Caki2 (cell line): ENCODE data around the gene PHACTR3. TPM values are rescaled to one million over a fixed set of nuclear protein-coding genes. Genes with fewer than 3 reads are reported as not detected.

Experiments
- DNase-seq: peaks from one replicate; pipeline ENCODE4 v3.0.0-alpha.2; 2015; ENCODE audit warnings: low read depth
- in situ Hi-C: cut with HindIII; loops from 2 replicates; pipeline ENCODE4 v1.10.0; 2016; ENCODE audit warnings: low sequenced_read_pairs, low pct_unique_long_range_greater_than_20kb, mixed read lengths
- total RNA-seq: library from RNA; depleted of rRNA; stranded (reverse); fragments of >200 nt; shearing (Covaris generic); gene quantifications from 2 replicates; pipeline ENCODE4 v1.2.3, GENCODE V29; 2014; ENCODE audit warnings: low replicate concordance

PHACTR3 gene
- total RNA-seq, 1 experiment from 2014 or later, result not detected

DNA sequence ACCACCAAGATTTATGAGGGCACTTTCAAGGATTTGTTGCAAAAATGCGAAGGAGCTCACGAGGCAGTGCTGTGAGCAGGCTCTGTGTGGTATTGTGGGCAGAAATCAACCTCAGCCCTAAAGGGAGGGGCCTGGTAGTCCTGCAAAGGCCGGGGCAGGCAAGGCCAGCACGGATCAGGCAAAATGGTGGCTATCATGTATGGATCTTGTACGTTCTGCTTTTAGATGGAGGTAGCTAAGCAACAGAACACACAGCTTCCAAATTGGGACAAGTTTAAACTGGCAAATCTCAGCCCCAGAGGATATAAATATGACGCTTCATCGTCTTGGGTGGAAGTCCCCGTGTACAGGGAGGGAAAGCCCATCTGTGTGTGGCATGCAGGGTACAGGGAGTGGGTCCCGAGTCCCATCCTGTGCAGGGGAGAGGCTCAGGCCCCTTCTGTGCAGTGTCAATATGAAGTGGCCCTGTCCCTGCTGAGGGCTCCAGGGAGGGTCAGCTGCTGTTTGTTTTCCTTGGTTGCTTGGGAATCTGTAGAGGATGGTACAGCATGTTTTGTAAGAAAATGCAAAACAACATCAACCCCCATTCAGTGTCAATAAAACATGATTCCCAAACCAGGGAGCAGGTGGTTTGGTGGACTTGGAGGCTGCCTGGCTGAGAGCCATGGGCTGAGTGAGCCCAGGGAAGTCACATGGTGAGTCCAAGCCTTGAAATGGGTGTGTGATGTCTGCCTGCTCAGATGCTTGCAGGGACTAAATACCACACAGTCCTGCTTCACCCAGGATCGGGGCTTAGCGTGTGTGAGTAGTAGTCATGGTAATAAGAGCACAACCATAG is 216.1 kb downstream of the PHACTR3 start:
- DNase-seq, result no peak

DNA sequence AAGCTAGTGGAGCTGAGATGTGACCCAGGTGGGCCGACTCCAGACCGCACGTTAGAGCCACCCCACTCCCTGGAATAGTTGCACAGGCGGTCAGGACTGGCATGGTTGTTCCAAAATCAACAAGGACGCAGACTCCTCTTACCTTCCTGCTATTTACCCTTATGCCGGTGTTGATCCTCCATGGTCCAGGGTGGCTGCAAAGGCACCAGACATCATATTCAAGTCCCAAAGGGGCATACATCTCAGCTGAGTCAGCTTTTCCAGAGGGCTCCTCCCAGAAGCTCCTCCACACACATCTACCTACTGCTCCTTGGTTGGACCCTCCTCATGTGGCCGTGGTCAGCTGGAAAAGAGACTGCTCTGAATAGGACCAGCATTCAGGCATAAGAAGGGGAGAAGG is 216.9 kb downstream of the PHACTR3 start:
- in situ Hi-C loops, result no loop called here

More for the DNA sequence above, 216.1 kb downstream of the PHACTR3 start:
- in situ Hi-C loops, result no loop called here

DNA sequence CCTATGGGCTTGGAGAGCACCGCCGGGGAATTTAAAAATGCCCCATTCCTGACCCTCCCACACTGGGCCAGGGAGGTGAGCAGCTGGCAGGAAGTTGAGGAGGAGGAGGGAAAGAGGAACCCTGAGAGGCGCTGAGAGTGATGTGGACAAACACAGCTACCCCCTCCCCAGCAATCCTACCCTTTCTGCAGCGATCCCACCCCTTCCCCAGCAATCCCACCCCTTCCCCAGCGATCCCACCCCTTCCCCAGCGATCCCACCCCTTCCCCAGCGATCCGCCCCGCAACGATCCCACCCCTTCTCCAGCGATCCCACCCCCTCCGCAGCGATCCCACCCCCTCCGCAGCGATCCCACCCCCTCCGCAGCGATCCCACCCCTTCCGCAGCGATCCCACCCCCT is 217.4 kb downstream of the PHACTR3 start:
- DNase-seq, result no peak
- in situ Hi-C loops, result no loop called here

More for the DNA sequence above, 216.9 kb downstream of the PHACTR3 start:
- no peak for DNase-seq

DNA sequence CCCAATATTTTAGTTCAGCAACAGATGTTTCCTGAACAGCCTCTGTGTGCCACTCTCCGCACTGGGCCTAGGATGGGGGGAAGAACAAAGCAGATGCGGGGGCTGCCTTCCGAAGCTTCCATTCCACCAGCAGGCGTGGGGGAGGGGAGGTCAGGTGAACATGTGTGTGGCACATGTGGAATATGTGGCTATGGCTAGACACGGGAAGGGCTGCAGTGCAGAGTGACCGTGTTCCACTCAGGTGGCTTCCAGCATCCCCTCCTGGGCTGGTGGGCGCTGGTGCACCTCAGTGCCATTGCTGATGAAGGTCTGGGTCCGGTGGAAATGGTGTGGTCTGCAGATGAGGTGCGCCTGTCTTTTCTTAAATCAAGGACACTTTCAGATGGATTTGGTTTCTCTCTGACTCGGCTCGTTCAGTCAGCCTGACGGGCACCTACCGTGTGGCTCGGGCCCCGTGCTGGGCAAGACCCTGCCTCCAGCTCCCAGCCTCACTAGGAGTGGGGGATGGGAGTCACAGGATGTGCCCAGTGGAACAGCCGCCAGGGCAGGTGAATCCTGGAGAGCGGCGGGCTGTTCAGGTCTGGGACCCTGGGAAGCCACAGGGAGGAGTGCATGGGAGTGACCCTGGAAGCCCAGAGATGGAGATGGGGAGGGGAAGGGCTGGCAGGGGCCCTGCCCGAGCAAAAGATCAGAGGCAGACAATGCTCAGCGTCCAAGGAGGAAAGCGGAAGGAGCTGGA is 218.1 kb downstream of the PHACTR3 start:
- no peak for DNase-seq
- in situ Hi-C loops, result no loop called here

DNA sequence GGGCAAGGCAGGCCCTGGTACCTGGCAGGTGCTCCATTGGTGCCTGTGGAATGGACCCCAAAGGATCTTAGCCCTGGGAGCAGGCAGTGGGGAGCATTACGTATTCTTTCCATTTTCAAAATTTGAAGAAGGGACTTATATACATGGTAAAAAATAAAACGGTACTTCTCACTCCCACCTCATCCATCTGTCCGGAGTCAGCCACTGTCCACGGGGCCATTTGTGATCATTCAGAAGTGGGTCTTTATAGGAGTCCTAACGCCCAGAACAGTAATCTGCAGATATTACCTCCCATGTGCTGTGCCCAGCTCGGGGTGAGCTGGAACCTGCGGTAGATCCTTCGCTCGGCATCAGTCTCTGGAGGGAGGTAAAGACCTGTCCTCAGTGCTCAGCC is 218.7 kb downstream of the PHACTR3 start:
- DNase-seq, result no peak
- in situ Hi-C loops, result no loop called here

DNA sequence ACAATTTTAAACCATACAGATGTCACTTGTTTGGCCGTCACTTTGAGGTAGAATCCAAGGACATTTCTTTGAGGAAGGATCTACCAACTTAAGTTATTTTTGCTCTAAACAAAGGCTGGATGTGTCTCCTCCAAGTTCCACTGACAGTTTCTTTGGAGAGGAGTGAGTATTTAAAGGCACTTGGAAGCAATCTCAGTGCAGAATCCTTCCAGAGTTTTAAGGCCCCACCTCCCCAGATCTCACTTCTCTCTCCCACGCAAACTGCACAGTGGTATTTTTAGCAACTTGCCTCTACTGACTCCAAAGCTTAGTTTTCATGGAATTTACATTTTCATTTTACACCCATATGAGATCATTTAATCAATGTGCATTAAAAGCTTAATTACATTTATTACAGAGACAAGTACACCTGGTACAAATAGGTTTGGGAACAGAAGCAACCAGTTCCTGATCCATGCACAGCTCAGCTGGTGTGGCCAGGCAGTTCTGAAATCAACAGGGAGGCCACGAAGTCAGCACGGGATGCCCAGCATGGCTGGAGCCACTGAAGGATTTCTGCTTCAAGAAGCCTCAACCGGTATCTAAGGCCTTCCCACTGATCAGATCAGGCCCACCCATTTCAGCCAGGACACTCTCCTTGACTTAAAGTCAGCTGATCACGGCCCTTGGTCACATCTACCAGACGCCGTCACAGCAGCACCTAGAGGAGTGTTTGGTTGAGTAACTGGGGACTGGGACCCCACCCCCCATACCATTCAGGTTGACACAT is 219.3 kb downstream of the PHACTR3 start:
- in situ Hi-C loops, result no loop called here
- DNase-seq, result no peak

DNA sequence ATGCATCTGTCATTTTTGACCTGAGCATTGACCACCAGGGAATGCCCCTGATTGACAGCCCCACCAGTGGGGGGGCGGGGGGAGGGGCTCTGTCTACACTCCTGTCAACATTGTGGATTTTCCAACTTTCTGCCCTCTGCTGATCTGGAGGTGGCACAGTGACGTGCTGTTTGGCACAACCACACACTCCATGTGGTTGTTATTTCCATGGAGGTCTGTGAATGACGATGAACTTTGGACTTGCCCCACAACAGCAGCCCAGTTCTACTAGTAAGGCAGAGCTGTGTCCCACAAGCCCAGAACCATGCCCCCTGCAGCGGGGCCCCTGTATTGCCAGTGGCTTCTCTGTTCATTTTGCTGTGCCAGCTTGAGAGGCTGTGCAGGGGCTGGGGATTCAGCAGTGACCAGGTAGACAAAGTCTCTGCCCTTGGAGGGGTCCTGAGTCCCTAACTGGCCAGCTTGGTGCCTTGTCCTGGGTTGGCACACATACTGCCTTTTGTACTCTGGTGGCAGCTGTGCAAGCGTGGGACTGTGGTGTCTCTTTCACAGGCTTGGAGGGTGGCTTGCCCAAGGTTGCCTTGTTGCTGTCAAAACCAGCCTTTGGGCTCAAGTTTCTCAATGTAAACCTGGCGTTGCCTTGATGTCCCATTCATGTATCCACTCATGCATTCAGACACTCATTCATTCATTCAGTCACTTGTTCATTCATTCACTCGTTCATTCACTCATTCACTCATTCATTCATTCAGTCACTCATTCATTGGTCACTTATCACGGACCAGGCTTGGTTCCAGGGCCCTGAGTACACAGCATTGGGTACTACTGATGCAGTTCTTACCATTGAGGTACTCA is 220.6 kb downstream of the PHACTR3 start:
- in situ Hi-C loops, result no loop called here
- no peak for DNase-seq

DNA sequence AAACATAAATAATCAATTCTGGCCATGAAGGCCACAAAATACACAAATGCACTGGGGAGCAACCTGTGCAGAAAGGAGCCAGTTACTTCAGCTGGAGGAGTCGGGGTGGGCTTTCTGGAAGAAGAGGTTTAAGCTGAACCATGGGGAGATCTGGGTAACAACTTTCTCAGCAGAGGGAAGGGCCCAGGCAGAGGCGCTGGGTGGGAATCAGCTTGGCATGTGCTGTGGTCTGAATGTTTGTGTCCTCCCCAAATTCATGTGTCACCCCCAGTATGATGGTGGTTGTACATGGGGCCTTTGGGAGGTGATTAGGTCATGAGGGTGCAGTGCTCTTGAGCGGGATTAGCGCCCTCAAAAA is 221.2 kb downstream of the PHACTR3 start:
- in situ Hi-C loops, result no loop called here

DNA sequence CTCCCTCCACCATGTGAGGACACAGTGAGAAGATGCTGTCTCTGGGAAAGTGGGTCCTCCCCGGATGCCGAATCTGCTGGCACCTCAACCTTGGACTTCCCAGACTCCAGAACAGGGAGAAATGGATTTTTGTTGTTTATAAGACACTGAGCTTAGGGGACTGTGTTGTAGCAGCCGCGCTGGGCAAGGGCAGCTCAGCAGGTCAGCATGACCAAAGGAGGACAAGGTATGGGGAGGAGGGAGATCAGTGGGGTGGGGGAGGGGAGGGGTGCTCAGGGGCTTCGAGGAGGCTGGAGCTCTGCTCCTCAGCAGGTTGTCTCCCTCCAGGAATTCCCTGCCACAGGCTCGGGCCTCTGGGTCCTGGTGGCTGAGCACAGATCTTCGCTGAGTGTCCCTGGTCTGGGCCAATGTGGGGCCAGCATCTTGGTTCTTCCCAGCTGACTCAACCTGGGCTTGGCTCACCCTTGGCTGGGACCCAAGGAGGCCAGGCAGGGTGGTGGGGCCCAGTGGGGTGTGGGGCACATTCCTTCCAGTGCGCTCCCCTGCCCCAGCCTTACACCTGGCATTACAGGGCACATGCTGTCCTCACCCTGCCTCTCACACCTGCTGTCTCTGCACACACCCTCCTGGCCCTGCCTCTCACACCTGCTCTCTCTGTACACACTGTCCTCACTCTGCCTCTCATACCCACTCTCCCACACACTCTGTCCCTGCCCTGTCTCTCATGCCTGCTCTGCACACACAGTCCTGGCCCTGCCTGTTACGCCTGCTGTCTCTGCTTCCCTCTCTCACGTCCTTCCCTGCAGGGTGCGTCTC is 221.8 kb downstream of the PHACTR3 start:
- DNase-seq, result no peak
- in situ Hi-C loops, result no loop called here

More for the DNA sequence above, 221.2 kb downstream of the PHACTR3 start:
- DNase-seq, result no peak

DNA sequence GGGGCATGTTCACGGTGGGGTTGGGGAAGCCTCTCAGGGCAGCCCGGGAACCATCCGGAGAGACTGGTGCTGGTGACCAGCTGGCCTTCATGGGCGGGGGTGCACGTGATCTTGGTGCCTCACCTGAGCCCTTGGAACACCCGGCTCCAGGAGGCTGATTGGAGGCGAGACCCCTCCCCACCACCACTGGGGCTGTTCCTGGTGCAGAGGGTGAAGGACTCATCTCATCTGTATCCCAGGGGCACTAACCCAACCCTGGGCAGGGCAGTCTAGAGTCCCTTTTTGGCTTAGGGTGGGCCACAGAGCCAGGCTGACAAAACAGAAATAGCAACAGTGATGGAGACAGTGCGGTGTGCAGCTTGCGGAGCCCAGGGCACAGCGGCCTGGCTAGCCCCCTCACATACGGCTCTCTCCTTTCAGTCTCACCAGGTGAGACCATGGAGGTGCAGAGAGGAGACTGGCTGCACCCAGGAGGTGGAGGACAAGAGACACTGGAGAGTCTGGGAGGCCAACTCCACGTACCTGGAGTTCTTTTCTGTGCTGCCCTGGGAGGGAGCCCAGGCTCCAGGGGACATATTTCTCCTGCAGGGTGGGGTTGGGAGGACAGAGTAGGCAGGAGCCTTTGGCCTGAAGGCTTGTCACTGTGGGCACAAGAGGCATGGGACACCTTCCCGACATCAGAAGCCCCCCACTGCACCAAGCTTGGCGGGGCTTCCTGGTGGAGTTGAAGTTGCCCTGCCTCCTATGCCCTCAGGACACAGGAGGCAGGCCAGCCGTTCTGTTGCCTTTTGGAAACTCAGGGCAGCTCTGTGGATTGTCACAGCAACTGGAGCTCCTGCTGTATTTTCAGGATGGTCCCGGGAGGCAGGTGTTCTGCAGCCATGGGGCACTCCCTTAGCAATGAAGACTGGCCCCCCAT is 223.1 kb downstream of the PHACTR3 start:
- in situ Hi-C loops, result no loop called here
- DNase-seq, result no peak

DNA sequence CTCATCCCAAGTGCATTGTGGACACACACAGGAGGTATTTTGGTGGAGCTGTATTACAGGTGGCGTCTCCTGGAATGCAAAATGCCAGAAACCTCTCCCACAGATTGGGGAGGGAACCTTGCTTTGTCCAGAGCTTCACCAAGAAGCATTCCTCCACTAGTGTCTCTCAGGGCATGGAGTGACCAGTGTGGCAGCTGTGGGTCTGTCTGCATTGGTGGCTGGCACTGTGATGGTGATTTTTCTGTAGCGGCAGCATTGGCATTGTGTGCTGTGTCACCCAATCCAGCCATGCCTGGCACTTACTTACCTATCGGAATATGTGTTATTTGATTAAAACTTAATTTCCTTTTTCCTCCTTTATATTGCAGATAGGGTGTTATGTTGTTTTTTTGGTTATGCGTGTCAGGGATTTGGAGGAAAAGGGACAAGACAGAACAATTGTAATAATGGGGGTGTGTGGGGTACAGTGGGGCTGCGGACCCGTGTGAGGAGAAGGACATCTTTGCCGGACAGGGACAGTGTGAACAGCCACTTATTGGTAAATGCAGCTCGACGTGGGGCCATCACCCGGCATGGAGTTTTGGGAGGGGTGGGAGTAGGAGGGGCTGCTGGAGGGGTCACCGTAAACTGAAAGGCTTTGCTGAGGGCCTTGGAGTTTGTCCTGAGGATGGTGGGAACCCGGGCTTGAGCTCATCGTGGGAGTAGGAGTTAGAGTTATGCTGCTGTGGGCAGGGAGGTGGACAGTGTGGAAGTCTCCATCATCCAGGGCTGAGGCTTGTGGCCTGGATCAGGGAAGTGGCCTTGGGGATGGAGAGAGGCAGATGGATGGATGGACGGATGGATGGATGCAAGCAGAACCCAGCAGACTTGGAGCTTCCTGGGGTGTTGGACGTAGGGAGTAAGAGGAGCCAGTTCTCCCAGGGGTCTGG is 224.0 kb downstream of the PHACTR3 start:
- DNase-seq, result no peak
- in situ Hi-C loops, result no loop called here

DNA sequence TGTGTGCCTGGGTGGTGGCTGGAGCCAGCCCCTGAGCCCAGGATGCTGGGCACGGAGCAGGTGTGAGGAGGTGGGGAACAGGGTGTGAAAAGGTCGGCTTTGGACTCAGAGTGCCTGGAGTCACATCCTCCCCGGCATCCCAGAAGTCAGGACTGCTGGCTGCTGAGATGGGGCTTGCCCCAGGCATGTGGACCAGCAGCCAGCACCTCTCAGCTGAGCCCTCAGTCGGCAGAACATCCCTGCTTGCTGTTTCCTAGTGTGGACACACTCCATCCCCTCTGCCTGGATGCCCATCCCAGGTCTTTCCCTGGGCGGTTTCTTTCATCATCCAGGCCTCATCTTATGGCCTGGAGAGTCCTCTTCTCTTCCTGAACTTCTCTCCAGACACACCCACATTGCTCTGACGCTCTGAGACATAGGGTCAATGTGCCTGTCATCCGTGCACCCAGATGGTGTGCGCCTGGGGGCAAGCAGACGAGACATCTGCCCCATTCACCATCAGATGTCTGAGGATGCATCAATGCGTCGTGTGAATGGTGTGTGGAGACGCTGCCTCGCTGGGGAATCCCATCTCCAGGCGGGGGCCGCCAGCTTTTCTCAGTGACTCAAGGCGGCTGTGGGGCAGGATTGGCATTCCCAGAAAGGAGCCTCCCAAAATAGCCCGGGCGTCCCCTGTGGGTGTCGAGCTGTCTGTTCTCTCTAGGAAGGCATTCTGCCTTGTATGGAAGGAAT is 224.9 kb downstream of the PHACTR3 start:
- DNase-seq, result no peak
- in situ Hi-C loops, result no loop called here

DNA sequence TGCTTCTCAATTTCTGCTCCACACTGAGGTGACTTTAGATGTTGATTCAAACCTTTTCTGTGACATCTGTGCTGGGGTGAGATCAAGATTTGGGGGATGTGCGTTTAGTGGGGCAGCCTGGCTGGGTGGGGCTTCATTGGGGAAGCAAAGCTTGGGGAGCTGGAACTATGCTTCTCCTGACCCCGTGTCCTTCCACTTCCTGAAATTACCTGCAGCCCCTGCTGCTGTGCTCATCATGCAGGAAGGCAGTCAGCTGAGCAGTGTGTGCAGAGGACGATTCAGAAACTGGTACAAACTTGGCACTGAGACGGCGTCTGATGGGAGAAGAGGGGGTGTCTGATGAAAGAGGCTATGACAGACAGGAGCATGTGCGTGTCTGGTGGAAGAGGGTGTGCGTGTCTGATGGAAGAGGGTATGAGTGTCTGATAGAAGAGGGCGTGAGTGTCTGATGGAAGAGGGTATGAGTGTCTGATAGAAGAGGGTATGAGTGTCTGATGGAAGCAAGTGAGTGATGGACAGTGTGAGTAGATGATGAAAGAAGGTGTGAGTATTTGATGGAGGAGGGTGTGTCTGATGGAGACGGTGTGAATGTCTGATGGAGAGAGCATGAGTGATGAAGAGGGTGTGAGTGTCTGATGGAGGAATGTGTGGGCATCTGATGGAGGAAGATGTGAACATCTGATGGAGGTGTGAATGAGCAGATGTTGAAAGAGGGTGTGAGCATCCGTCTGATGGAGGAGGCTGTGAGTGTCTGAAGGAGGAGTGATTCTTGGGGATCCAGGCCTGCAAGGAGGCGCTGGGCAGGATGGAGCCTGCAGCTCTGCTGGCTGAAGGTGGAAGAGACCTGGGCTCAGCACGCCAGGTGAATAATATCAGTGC is 225.7 kb downstream of the PHACTR3 start:
- DNase-seq, result no peak
- in situ Hi-C loops, result no loop called here

DNA sequence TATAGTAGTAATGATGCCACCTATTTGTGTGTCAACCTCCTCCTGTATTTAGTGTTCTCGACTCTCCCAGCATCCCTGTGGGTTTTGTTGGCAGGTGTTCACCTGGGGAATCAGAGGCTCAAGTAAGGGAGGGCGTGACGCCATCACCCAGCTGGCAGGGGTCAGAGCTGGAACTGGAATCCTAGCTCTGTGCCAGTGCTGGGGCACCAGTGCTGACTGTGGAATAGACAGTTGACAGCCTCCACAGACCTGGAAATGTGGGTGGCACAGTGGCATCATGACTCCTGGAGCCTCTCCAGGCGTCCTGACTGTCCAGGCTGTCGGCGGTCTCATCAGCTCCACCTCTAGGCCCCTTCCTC is 226.3 kb downstream of the PHACTR3 start:
- DNase-seq, result no peak
- in situ Hi-C loops, result no loop called here
